HG03039 (cell line): ENCODE measurements around the gene SYAP1.
"Not testable (repeated sequence)": the region's sequence is repeated elsewhere in the genome, so short reads cannot be mapped to it uniquely, and the experiment has no call there.

Source experiments
- ATAC-seq: cut with Tn5 transposase; IDR thresholded peaks from one replicate; pipeline ENCODE4 v1.9.1; 2021; ENCODE audit warnings: mild to moderate bottlenecking, moderate library complexity; ENCODE audit not compliant: unreplicated experiment

Gene SYAP1

GRCh38 chrX:16722481-16722880 is 3.1 kb downstream of the SYAP1 start:
- ATAC-seq = no peak

- no peak for ATAC-seq
Measured at GRCh38 chrX:16725072-16725471, 5.7 kb downstream of the SYAP1 start.

- ATAC-seq = not testable (repeated sequence)
Measured at GRCh38 chrX:16726347-16726988, 7.1 kb downstream of the SYAP1 start.

GRCh38 chrX:16727637-16728036 is 8.2 kb downstream of the SYAP1 start:
- no peak for ATAC-seq

- no peak for ATAC-seq
Measured at GRCh38 chrX:16730450-16730849, 11.0 kb downstream of the SYAP1 start.

GRCh38 chrX:16733013-16733412 is 13.6 kb downstream of the SYAP1 start:
- no peak for ATAC-seq

GRCh38 chrX:16737024-16737423 is 17.6 kb downstream of the SYAP1 start:
- no peak for ATAC-seq

- ATAC-seq = no peak
Measured at GRCh38 chrX:16739574-16739973, 20.2 kb downstream of the SYAP1 start.

GRCh38 chrX:16743604-16744325 is 24.4 kb downstream of the SYAP1 start:
- ATAC-seq = no peak

- no peak for ATAC-seq
Measured at GRCh38 chrX:16745102-16745501, 25.7 kb downstream of the SYAP1 start.

- ATAC-seq = no peak
Measured at GRCh38 chrX:16745659-16746058, 26.2 kb downstream of the SYAP1 start.

- no peak for ATAC-seq
Measured at GRCh38 chrX:16748425-16748824, 29.0 kb downstream of the SYAP1 start.

- ATAC-seq = no peak
Measured at GRCh38 chrX:16750136-16750535, 30.7 kb downstream of the SYAP1 start.

- ATAC-seq = no peak
Measured at GRCh38 chrX:16754019-16754418, 34.6 kb downstream of the SYAP1 start.

- ATAC-seq = no peak
Measured at GRCh38 chrX:16756724-16757123, 37.3 kb downstream of the SYAP1 start.

GRCh38 chrX:16761500-16761899 is 42.1 kb downstream of the SYAP1 start:
- ATAC-seq = not testable (repeated sequence)

- no peak for ATAC-seq
Measured at GRCh38 chrX:16762579-16762978, 43.2 kb downstream of the SYAP1 start.

GRCh38 chrX:16765594-16765993 is 46.2 kb downstream of the SYAP1 start:
- no peak for ATAC-seq

GRCh38 chrX:16770970-16771482 is 51.6 kb downstream of the SYAP1 start:
- ATAC-seq = no peak

GRCh38 chrX:16771483-16772398 is 52.3 kb downstream of the SYAP1 start:
- ATAC-seq = no peak

GRCh38 chrX:16772460-16772859 is 53.0 kb downstream of the SYAP1 start:
- no peak for ATAC-seq
